Endothelial cell of umbilical vein (primary cell): ENCODE measurements around the gene USB1.

Source experiments
- POLR2A ChIP-seq: IDR thresholded peaks from 2 replicates; pipeline ENCODE4 v1.6.1; 2012; ENCODE audit warnings: low read depth, mild to moderate bottlenecking, control low read depth, low read length
- TF ChIP-seq, protein P1 (sequence below), 2 donors: IDR thresholded peaks; 1 replicate in 1 of 2; 2 replicates in 1 of 2; pipeline ENCODE4 v1.5.1; 2011; ENCODE audit warnings: low read length in 2 of 2, mild to moderate bottlenecking in 2 of 2, moderate library complexity in 2 of 2, control low read depth in 1 of 2, inconsistent platforms in 1 of 2, low read depth in 1 of 2; ENCODE audit not compliant: insufficient read depth in 1 of 2; ENCODE audit errors: extremely low read depth in 1 of 2
- TF ChIP-seq, protein P2 (sequence below): IDR thresholded peaks from 2 replicates; pipeline ENCODE4 v1.6.1; 2011; ENCODE audit not compliant: insufficient read depth, insufficient read length

DNA sequence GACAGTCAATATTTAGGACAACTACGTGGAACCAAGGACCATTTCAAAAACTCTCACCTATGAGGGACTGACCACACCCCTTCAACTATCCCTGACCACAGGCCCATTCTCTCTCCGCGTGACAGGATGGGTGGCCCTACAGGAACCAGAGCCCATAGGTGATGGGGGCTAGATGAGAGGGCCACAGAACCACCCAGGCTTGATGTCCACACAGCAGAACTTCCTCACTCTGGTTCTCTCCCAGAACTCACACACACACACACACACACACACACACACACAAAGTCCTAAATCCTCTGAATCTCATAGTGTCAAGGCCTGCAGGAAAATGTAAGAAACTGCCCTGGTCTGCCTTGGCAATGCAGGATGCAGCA lies 2.2 kb upstream of the USB1 start:
- TF ChIP-seq, protein P1, sequence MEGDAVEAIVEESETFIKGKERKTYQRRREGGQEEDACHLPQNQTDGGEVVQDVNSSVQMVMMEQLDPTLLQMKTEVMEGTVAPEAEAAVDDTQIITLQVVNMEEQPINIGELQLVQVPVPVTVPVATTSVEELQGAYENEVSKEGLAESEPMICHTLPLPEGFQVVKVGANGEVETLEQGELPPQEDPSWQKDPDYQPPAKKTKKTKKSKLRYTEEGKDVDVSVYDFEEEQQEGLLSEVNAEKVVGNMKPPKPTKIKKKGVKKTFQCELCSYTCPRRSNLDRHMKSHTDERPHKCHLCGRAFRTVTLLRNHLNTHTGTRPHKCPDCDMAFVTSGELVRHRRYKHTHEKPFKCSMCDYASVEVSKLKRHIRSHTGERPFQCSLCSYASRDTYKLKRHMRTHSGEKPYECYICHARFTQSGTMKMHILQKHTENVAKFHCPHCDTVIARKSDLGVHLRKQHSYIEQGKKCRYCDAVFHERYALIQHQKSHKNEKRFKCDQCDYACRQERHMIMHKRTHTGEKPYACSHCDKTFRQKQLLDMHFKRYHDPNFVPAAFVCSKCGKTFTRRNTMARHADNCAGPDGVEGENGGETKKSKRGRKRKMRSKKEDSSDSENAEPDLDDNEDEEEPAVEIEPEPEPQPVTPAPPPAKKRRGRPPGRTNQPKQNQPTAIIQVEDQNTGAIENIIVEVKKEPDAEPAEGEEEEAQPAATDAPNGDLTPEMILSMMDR (IDR thresholded peaks at IDR 0.05; ENCODE audit: extremely low read depth in 1 of 2, insufficient read depth in 1 of 2, low read depth in 1 of 2, low read length in 2 of 2): no peak
- no peak for TF ChIP-seq POLR2A
- TF ChIP-seq, protein P2, sequence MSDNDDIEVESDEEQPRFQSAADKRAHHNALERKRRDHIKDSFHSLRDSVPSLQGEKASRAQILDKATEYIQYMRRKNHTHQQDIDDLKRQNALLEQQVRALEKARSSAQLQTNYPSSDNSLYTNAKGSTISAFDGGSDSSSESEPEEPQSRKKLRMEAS: no peak
